Measurements from ENCODE around the gene PMEPA1.

The PMEPA1 gene

DNA sequence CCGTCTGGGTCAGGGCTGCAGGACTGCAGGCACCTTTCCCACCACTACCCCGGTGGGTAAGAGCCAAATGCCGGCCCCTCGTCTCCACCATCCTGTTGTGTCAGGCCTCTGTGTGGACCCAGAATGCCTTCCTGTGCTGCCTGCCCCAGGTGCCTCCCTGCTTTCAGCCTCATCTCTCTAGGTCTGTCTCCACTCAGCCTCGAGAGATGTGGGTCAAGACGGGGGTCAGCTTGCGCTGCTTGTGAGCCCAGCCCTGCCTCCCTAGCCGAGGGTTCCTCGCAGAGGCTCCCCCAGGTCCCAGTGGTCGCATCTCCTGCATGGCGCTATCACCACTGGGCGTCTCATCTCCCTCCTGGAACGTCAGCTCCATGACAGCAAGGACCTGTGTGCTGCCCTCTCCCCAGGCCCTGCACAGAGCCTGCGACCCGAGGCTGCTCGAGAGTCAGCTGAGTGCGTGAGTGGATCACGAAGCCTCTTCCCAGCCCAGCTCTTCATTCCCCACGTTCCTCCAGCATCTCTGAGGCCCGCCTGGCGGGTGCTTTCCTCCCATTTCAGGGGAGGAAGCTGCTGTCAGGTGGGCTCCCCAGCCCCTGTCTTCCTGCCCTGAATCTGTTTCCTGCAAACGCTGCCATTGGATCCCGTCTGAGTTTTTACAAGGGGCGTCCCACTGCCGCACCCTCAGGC lies 50.8 kb downstream of the PMEPA1 start:
- ChIA-PET POLR2A (no interaction called here), CTCF (no interaction called here)
- Histone ChIP-seq H3K36me3 (ENCODE audit: control insufficient read depth in 2 of 2, insufficient read depth in 1 of 2, low read length in 2 of 2) (peaks cover 0 to 23% of the 10 kb centered on the region in 2 experiments; a peak in 1 of 3 replicates), H3K9me3 (ENCODE audit: control insufficient read depth, insufficient read depth, low read depth, low read length) (no peaks in the 10 kb centered on the region), H3K4me3 (ENCODE audit: low read depth, low read length) (no peak overlapping the region), H3K27ac (ENCODE audit: extremely low read depth, low read depth, low read length) (no peak overlapping the region), H3K4me1 (ENCODE audit: control insufficient read depth, insufficient read depth, low read length) (no peaks in the 10 kb centered on the region)
- TF ChIP-seq SP2 (tag by site-specific recombination; IDR thresholded peaks at IDR 0.05) (no peak), ZFHX2 (tag by site-specific recombination; conservative IDR thresholded peaks at IDR 0.05) (no peak), ZNF677 (tag by site-specific recombination; IDR thresholded peaks at IDR 0.05) (no peak), ZNF585B (tag by site-specific recombination; IDR thresholded peaks at IDR 0.05) (no peak), IKZF3 (tag by site-specific recombination; IDR thresholded peaks at IDR 0.05) (no peak), ZNF621 (tag by site-specific recombination; IDR thresholded peaks at IDR 0.05) (no peak), SCRT1 (tag by site-specific recombination; IDR thresholded peaks at IDR 0.05; ENCODE audit: borderline replicate concordance) (no peak), ZNF837 (tag by site-specific recombination; IDR thresholded peaks at IDR 0.05) (no peak), REPIN1 (tag by site-specific recombination; IDR thresholded peaks at IDR 0.05; ENCODE audit: low read depth) (no peak), HOXD13 (CRISPR knock-in tag; IDR thresholded peaks at IDR 0.05; ENCODE audit: borderline replicate concordance) (no peak), ZNF292 (tag by site-specific recombination; IDR thresholded peaks at IDR 0.05; ENCODE audit: borderline replicate concordance, low read depth) (no peak)
- TF ChIP-seq, protein P1, sequence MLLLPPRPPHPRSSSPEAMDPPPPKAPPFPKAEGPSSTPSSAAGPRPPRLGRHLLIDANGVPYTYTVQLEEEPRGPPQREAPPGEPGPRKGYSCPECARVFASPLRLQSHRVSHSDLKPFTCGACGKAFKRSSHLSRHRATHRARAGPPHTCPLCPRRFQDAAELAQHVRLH (tag by site-specific recombination; IDR thresholded peaks at IDR 0.05), result no peak
- TF ChIP-seq, protein P2, sequence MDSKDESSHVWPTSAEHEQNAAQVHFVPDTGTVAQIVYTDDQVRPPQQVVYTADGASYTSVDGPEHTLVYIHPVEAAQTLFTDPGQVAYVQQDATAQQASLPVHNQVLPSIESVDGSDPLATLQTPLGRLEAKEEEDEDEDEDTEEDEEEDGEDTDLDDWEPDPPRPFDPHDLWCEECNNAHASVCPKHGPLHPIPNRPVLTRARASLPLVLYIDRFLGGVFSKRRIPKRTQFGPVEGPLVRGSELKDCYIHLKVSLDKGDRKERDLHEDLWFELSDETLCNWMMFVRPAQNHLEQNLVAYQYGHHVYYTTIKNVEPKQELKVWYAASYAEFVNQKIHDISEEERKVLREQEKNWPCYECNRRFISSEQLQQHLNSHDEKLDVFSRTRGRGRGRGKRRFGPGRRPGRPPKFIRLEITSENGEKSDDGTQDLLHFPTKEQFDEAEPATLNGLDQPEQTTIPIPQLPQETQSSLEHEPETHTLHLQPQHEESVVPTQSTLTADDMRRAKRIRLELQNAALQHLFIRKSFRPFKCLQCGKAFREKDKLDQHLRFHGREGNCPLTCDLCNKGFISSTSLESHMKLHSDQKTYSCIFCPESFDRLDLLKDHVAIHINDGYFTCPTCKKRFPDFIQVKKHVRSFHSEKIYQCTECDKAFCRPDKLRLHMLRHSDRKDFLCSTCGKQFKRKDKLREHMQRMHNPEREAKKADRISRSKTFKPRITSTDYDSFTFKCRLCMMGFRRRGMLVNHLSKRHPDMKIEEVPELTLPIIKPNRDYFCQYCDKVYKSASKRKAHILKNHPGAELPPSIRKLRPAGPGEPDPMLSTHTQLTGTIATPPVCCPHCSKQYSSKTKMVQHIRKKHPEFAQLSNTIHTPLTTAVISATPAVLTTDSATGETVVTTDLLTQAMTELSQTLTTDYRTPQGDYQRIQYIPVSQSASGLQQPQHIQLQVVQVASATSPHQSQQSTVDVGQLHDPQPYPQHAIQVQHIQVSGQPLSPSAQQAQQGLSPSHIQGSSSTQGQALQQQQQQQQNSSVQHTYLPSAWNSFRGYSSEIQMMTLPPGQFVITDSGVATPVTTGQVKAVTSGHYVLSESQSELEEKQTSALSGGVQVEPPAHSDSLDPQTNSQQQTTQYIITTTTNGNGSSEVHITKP (tag by site-specific recombination; IDR thresholded peaks at IDR 0.05), result no peak
- TF ChIP-seq, protein P3, sequence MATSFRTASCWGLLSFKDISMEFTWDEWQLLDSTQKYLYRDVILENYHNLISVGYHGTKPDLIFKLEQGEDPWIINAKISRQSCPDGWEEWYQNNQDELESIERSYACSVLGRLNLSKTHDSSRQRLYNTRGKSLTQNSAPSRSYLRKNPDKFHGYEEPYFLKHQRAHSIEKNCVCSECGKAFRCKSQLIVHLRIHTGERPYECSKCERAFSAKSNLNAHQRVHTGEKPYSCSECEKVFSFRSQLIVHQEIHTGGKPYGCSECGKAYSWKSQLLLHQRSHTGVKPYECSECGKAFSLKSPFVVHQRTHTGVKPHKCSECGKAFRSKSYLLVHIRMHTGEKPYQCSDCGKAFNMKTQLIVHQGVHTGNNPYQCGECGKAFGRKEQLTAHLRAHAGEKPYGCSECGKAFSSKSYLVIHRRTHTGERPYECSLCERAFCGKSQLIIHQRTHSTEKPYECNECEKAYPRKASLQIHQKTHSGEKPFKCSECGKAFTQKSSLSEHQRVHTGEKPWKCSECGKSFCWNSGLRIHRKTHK (tag by site-specific recombination; IDR thresholded peaks at IDR 0.05), result no peak
- TF ChIP-seq, protein P4, sequence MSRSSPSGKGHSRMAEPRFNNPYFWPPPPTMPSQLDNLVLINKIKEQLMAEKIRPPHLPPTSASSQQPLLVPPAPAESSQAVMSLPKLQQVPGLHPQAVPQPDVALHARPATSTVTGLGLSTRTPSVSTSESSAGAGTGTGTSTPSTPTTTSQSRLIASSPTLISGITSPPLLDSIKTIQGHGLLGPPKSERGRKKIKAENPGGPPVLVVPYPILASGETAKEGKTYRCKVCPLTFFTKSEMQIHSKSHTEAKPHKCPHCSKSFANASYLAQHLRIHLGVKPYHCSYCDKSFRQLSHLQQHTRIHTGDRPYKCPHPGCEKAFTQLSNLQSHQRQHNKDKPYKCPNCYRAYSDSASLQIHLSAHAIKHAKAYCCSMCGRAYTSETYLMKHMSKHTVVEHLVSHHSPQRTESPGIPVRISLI (tag by site-specific recombination; IDR thresholded peaks at IDR 0.05), result no peak
- TF ChIP-seq, protein P5, sequence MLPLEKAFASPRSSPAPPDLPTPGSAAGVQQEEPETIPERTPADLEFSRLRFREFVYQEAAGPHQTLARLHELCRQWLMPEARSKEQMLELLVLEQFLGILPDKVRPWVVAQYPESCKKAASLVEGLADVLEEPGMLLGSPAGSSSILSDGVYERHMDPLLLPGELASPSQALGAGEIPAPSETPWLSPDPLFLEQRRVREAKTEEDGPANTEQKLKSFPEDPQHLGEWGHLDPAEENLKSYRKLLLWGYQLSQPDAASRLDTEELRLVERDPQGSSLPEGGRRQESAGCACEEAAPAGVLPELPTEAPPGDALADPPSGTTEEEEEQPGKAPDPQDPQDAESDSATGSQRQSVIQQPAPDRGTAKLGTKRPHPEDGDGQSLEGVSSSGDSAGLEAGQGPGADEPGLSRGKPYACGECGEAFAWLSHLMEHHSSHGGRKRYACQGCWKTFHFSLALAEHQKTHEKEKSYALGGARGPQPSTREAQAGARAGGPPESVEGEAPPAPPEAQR (tag by site-specific recombination; IDR thresholded peaks at IDR 0.05), result no peak

DNA sequence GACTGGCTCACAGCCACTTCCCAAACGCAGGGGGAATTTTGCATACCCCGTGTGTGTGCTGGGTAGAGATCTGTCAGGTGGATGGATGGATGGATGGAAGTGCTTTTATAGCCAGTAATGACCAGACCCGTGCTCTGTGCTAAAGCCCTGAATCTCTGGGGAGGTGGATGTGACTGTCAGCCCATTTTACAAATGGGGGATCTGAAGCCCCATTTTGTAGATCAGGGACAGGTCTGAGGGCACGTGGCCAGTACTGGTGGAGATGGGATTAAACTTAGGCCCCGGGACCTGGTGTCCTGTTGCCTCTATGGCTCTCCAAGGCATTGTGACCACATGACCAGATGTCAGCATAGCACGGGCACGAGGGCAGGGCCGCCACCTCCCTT lies 51.4 kb downstream of the PMEPA1 start:
- no peaks in the 10 kb centered on the region for H3K4me1 ChIP-seq (ENCODE audit: control insufficient read depth, insufficient read depth, low read length)
- ChIA-PET CTCF (no interaction called here), POLR2A (no interaction called here)
- peaks cover 0 to 23% of the 10 kb centered on the region in 2 experiments; a peak in 1 of 3 replicates for H3K36me3 ChIP-seq (ENCODE audit: control insufficient read depth in 2 of 2, insufficient read depth in 1 of 2, low read length in 2 of 2)
- no peaks in the 10 kb centered on the region for H3K9me3 ChIP-seq (ENCODE audit: control insufficient read depth, insufficient read depth, low read depth, low read length)
- no peak overlapping the region for H3K27ac ChIP-seq (ENCODE audit: extremely low read depth, low read depth, low read length)
- no peak overlapping the region for H3K4me3 ChIP-seq (ENCODE audit: low read depth, low read length)
- TF ChIP-seq, protein P6, sequence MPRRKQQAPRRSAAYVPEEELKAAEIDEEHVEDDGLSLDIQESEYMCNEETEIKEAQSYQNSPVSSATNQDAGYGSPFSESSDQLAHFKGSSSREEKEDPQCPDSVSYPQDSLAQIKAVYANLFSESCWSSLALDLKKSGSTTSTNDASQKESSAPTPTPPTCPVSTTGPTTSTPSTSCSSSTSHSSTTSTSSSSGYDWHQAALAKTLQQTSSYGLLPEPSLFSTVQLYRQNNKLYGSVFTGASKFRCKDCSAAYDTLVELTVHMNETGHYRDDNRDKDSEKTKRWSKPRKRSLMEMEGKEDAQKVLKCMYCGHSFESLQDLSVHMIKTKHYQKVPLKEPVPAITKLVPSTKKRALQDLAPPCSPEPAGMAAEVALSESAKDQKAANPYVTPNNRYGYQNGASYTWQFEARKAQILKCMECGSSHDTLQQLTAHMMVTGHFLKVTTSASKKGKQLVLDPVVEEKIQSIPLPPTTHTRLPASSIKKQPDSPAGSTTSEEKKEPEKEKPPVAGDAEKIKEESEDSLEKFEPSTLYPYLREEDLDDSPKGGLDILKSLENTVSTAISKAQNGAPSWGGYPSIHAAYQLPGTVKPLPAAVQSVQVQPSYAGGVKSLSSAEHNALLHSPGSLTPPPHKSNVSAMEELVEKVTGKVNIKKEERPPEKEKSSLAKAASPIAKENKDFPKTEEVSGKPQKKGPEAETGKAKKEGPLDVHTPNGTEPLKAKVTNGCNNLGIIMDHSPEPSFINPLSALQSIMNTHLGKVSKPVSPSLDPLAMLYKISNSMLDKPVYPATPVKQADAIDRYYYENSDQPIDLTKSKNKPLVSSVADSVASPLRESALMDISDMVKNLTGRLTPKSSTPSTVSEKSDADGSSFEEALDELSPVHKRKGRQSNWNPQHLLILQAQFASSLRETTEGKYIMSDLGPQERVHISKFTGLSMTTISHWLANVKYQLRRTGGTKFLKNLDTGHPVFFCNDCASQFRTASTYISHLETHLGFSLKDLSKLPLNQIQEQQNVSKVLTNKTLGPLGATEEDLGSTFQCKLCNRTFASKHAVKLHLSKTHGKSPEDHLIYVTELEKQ (tag by site-specific recombination; IDR thresholded peaks at IDR 0.05; ENCODE audit: borderline replicate concordance), result no peak
- no peak for TF ChIP-seq ZNF654 (tag by site-specific recombination; IDR thresholded peaks at IDR 0.05; ENCODE audit: low read depth)
- no peak for TF ChIP-seq ZNF324 (tag by site-specific recombination; IDR thresholded peaks at IDR 0.05)
- no peak for TF ChIP-seq ZNF585B (tag by site-specific recombination; IDR thresholded peaks at IDR 0.05)
- TF ChIP-seq, protein P7, sequence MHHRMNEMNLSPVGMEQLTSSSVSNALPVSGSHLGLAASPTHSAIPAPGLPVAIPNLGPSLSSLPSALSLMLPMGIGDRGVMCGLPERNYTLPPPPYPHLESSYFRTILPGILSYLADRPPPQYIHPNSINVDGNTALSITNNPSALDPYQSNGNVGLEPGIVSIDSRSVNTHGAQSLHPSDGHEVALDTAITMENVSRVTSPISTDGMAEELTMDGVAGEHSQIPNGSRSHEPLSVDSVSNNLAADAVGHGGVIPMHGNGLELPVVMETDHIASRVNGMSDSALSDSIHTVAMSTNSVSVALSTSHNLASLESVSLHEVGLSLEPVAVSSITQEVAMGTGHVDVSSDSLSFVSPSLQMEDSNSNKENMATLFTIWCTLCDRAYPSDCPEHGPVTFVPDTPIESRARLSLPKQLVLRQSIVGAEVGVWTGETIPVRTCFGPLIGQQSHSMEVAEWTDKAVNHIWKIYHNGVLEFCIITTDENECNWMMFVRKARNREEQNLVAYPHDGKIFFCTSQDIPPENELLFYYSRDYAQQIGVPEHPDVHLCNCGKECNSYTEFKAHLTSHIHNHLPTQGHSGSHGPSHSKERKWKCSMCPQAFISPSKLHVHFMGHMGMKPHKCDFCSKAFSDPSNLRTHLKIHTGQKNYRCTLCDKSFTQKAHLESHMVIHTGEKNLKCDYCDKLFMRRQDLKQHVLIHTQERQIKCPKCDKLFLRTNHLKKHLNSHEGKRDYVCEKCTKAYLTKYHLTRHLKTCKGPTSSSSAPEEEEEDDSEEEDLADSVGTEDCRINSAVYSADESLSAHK (tag by site-specific recombination; IDR thresholded peaks at IDR 0.05), result no peak
